ENCODE measurements around the gene RORC.
"Not testable (repeated sequence)": the region's sequence is repeated elsewhere in the genome, so short reads cannot be mapped to it uniquely, and the experiment has no call there.

RORC gene

GRCh38 chr1:151831605-151832004 is at the start of gene RORC:
RORC (minus strand) TSS chr1:151831802; CDS start chr1:151831764, 38 bp downstream.
- DNase-seq, result no peak

GRCh38 chr1:151875419-151876097 is 44.0 kb upstream of the RORC start:
- DNase-seq, result no peak

GRCh38 chr1:151872776-151873175 is 41.2 kb upstream of the RORC start:
- not testable (repeated sequence) for DNase-seq

GRCh38 chr1:151871284-151872030 is 39.9 kb upstream of the RORC start:
- no peak for DNase-seq

- no peak for DNase-seq
Observed at GRCh38 chr1:151868486-151868885, 36.9 kb upstream of the RORC start.

- no peak for DNase-seq
Observed at GRCh38 chr1:151867765-151868411, 36.3 kb upstream of the RORC start.

- no peak for DNase-seq
Observed at GRCh38 chr1:151867321-151867720, 35.7 kb upstream of the RORC start.

- DNase-seq, result no peak
Observed at GRCh38 chr1:151864411-151864810, 32.8 kb upstream of the RORC start.

GRCh38 chr1:151862604-151863003 is 31.0 kb upstream of the RORC start:
- DNase-seq, result no peak

GRCh38 chr1:151860504-151861187 is 29.0 kb upstream of the RORC start:
- DNase-seq, result no peak

GRCh38 chr1:151859891-151860293 is 28.3 kb upstream of the RORC start:
- DNase-seq, result no peak

GRCh38 chr1:151858886-151859665 is 27.5 kb upstream of the RORC start:
- no peak for DNase-seq

GRCh38 chr1:151858030-151858746 is 26.6 kb upstream of the RORC start:
- DNase-seq, result no peak

GRCh38 chr1:151855933-151856332 is 24.3 kb upstream of the RORC start:
- DNase-seq, result no peak

- DNase-seq, result not testable (repeated sequence)
Observed at GRCh38 chr1:151855516-151855915, 23.9 kb upstream of the RORC start.

GRCh38 chr1:151854658-151855057 is 23.1 kb upstream of the RORC start:
- no peak for DNase-seq

- DNase-seq, result no peak
Observed at GRCh38 chr1:151853411-151853943, 21.9 kb upstream of the RORC start, which contains the start of gene THEM5. THEM5 (minus strand) TSS chr1:151853712; CDS start chr1:151853565, 147 bp downstream.

GRCh38 chr1:151852733-151853132 is 21.1 kb upstream of the RORC start:
- DNase-seq, result no peak

GRCh38 chr1:151851886-151852285 is 20.3 kb upstream of the RORC start:
- DNase-seq, result no peak

- DNase-seq, result no peak
Observed at GRCh38 chr1:151849871-151850270, 18.3 kb upstream of the RORC start.

GRCh38 chr1:151849126-151849525 is 17.5 kb upstream of the RORC start:
- DNase-seq, result no peak
